OCI-LY7 (cell line): ENCODE data around the gene NDUFS3. TPM values are rescaled to one million over a fixed set of nuclear protein-coding genes. Genes with fewer than 3 reads are reported as not detected.
"Not testable (repeated sequence)": the region's sequence is repeated elsewhere in the genome, so short reads cannot be mapped to it uniquely, and the experiment has no call there.

Experiments
- BruUV-seq: library from RNA; stranded (reverse); fragments of 400-500 nt; replicated peaks from 2 replicates; lab custom pipeline; 2021; lab: Mats Ljungman, UMichigan
- CTCF ChIA-PET: fragments of 300-600 bp; sonication (Branson Sonifier 250); formaldehyde crosslinking; loops from one replicate; lab custom pipeline; 2022; ENCODE audit warnings: antibody characterized with exemption; ENCODE audit not compliant: unreplicated experiment; lab: Charles Lee
- POLR2A ChIA-PET: fragments of 300-600 bp; sonication (Branson Sonifier 250); formaldehyde crosslinking; loops from one replicate; lab custom pipeline; 2022; ENCODE audit warnings: antibody characterized with exemption; lab: Charles Lee
- DNase-seq: peaks from one replicate; pipeline ENCODE4 v3.0.0-alpha.2; 2015; ENCODE audit warnings: low spot score
- H2AFZ ChIP-seq: fragments of 200-600 bp; sonication (generic), shearing (Covaris generic); 2 replicates; pipeline ENCODE4 v1.6.1; 2014; ENCODE audit warnings: mild to moderate bottlenecking, antibody characterized with exemption, low read length, moderate library complexity
- H3K27ac ChIP-seq: fragments of 200-600 bp; sonication (generic); 2 replicates; pipeline ENCODE4 v1.5.1; 2014; ENCODE audit warnings: mixed run types, low read depth, mild to moderate bottlenecking, moderate library complexity, low read length, inconsistent platforms; ENCODE audit not compliant: poor library complexity, severe bottlenecking
- H3K36me3 ChIP-seq: fragments of 200-600 bp; sonication (generic); 2 replicates; pipeline ENCODE4 v1.6.1; 2014; ENCODE audit warnings: mild to moderate bottlenecking, antibody characterized with exemption, low read length, moderate library complexity, mixed read lengths; ENCODE audit not compliant: insufficient read depth
- H3K4me1 ChIP-seq: fragments of 200-600 bp; sonication (generic); 2 replicates; pipeline ENCODE4 v1.5.1; 2014; ENCODE audit warnings: mild to moderate bottlenecking, low read length; ENCODE audit not compliant: insufficient read depth, poor library complexity, severe bottlenecking
- H3K4me2 ChIP-seq: fragments of 200-600 bp; sonication (generic); 2 replicates; pipeline ENCODE4 v1.6.1; 2014; ENCODE audit warnings: mild to moderate bottlenecking, low read length
- H3K4me3 ChIP-seq: fragments of 200-600 bp; sonication (generic); 2 replicates; pipeline ENCODE4 v1.5.1; 2014; ENCODE audit warnings: mild to moderate bottlenecking, low read depth, low read length; ENCODE audit not compliant: poor library complexity, severe bottlenecking
- H3K79me2 ChIP-seq: fragments of 200-600 bp; sonication (generic); 2 replicates; pipeline ENCODE4 v1.6.1; 2016; ENCODE audit warnings: low read depth, mild to moderate bottlenecking, low read length, moderate library complexity, mixed read lengths; ENCODE audit not compliant: insufficient read depth
- H3K9me2 ChIP-seq: fragments of 200-600 bp; sonication (generic); 2 replicates; pipeline ENCODE4 v1.6.1; 2016; ENCODE audit warnings: mild to moderate bottlenecking, low read length, mixed read lengths; ENCODE audit not compliant: insufficient read depth
- H3K9me3 ChIP-seq: fragments of 200-600 bp; sonication (generic); 2 replicates; pipeline ENCODE4 v1.6.1; 2014; ENCODE audit warnings: mild to moderate bottlenecking, mixed run types, low read length, mixed read lengths
- H4K20me1 ChIP-seq: fragments of 200-600 bp; sonication (generic); 2 replicates; pipeline ENCODE4 v1.6.1; 2014; ENCODE audit warnings: mild to moderate bottlenecking, antibody characterized with exemption, low read length, moderate library complexity, mixed read lengths; ENCODE audit not compliant: insufficient read depth
- EZH2phosphoT487 ChIP-seq: fragments of 200-600 bp; sonication (generic); IDR thresholded peaks from 2 replicates; pipeline ENCODE4 v1.6.1; 2018; ENCODE audit warnings: low read depth, borderline replicate concordance, mild to moderate bottlenecking, mixed run types, antibody characterized with exemption, low read length, moderate library complexity, mixed read lengths
- intact Hi-C: fragments of 100-400 bp; cut with micrococcal nuclease; formaldehyde crosslinking; loops from one replicate; pipeline ENCODE4 v1.10.0; 2022; ENCODE audit not compliant: unreplicated experiment
- total RNA-seq, 2 experiments: library from RNA; depleted of rRNA in 1 of 2; stranded (reverse); fragments of >200 nt in 1 of 2; shearing (Covaris generic) in 1 of 2; gene quantifications; 2 replicates each; pipeline ENCODE4 v1.2.3, GENCODE V29; 2014 to 2022
- TF ChIP-seq, protein P1 (sequence below): fragments of 200-600 bp; sonication (generic); conservative IDR thresholded peaks from 2 replicates; pipeline ENCODE4 v1.5.1; 2014; ENCODE audit warnings: mild to moderate bottlenecking, antibody characterized with exemption, low read length, moderate library complexity, mixed read lengths

NDUFS3 gene
- total RNA-seq, 2 experiments from 2014 or later: 73.9 to 135 TPM

DNA sequence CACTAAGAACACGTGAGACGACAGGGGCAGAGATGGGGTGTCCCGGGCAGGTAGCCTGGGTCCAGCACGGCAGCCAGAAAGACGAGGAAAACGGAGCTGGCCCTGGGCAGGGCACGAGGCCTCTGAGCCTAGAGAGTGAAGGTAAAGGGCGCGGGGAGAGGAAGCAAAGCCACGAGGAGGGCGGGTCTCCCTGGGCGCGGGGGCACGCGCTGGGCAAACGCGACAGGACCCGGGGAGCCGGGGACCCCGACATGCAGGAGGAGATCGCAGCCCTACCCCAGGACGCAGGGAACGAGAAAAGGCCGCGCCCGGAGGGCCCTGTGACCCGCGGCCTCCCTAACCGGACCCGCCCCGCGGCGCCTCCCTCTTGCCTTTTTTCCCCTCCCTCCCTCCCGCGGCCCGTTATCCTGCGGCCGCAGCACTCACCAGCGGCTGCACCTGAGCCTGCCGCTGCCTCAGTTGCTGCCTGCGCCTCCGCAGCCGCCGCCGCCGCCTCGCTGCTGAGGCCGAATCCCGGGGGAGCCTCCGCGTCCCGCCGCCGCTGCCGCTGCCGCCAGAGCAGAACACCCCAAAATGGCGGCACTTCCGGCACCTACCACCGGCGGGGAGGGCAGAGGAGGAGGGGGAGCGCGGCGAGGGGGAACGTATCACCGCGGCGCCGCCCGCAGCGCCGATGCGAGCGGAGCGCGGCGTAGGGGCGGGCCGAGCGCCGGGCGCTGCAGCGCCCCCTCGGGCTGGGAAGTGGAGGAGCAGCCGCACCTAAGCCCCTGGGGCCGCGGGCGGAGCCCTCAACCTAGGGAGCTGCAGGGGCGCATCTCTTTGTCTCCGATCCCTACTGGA is 26.1 kb upstream of the NDUFS3 start, which contains the start of gene CELF1:
CELF1 (minus strand) TSS at position 567 of the 840 bp plus-strand sequence. CDS start 53,609 bp downstream, outside the sequence.
- Histone ChIP-seq H3K36me3 (peaks cover 40% of the 10 kb centered on the region), H3K4me3 (peak within 1 kb of the TSS; percentile 89), H2AFZ (peak within 1 kb of the TSS; percentile 90), H3K9me2 (no peaks in the 10 kb centered on the region), H3K4me2 (peak within 1 kb of the TSS; percentile 86), H4K20me1 (peaks cover 22% of the 10 kb centered on the region; the same call in 1 of the 2 replicates), H3K4me1 (peaks cover 29% of the 10 kb centered on the region), H3K79me2 (peaks cover 51% of the 10 kb centered on the region), H3K27ac (peak within 1 kb of the TSS; percentile 65), H3K9me3 (no peaks in the 10 kb centered on the region)
- no TSS peak for BruUV-seq
- intact Hi-C loops: loop anchor here (1.0 to 2.0 kb wide), 2 partner anchors 27 to 300 kb away; partner anchors contain the start of gene NDUFS3
- peak; percentile 96 for DNase-seq
- TF ChIP-seq EZH2phosphoT487: no peak
- TF ChIP-seq, protein P1, sequence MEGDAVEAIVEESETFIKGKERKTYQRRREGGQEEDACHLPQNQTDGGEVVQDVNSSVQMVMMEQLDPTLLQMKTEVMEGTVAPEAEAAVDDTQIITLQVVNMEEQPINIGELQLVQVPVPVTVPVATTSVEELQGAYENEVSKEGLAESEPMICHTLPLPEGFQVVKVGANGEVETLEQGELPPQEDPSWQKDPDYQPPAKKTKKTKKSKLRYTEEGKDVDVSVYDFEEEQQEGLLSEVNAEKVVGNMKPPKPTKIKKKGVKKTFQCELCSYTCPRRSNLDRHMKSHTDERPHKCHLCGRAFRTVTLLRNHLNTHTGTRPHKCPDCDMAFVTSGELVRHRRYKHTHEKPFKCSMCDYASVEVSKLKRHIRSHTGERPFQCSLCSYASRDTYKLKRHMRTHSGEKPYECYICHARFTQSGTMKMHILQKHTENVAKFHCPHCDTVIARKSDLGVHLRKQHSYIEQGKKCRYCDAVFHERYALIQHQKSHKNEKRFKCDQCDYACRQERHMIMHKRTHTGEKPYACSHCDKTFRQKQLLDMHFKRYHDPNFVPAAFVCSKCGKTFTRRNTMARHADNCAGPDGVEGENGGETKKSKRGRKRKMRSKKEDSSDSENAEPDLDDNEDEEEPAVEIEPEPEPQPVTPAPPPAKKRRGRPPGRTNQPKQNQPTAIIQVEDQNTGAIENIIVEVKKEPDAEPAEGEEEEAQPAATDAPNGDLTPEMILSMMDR: peak; percentile 88
- CTCF ChIA-PET: interaction anchor here (0.5 to 0.6 kb wide), 3 partner anchors 18 to 67 kb away, joined by 3 to 4 read pairs (median 3); no protein-coding TSS in a partner anchor
- POLR2A ChIA-PET: interaction anchor here (0.5 to 2.5 kb wide), 10 partner anchors 12 to 302 kb away, joined by 3 to 13 read pairs (median 4); no protein-coding TSS in a partner anchor

DNA sequence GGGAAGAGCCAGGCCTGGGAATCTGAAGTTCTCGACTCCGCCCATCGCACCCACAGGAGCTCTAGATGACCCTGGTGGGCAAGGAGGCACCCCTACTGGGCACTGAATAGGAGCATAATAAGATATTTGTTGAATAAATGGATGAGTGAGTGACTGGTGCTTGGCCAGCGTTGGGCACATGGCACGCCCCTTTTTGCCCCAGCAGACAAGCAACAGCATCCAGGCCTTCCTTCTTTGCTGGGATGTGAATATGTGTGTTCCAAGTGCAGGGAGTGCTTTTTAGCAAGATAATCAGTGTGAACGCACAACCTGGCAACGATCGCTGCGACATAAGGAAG is 25.5 kb upstream of the NDUFS3 start:
- H3K4me1 ChIP-seq: peaks cover 29% of the 10 kb centered on the region
- BruUV-seq: no TSS peak
- TF ChIP-seq EZH2phosphoT487: no peak
- TF ChIP-seq, protein P1: peak; percentile 43; the same call in 1 of the 2 replicates
- ChIA-PET CTCF (interaction anchor here (0.6 kb wide), 2 partner anchors 18 to 24 kb away, joined by 3 to 4 read pairs; no protein-coding TSS in a partner anchor), POLR2A (interaction anchor here (0.5 to 2.5 kb wide), 5 partner anchors 13 to 301 kb away, joined by 3 to 13 read pairs (median 5); no protein-coding TSS in a partner anchor)
- no peak for DNase-seq
- H3K79me2 ChIP-seq: peaks cover 45% of the 10 kb centered on the region
- peaks cover 34% of the 10 kb centered on the region for H3K36me3 ChIP-seq
- H3K4me2 ChIP-seq: peak overlapping the region; percentile 86
- H4K20me1 ChIP-seq: peaks cover 17% of the 10 kb centered on the region; the same call in 1 of the 2 replicates
- no peak overlapping the region for H3K27ac ChIP-seq
- H3K4me3 ChIP-seq: peak overlapping the region; percentile 89
- peak overlapping the region; percentile 90 for H2AFZ ChIP-seq
- intact Hi-C loops: loop anchor here (1.0 to 2.0 kb wide), 2 partner anchors 26 to 299 kb away; partner anchors contain the start of gene NDUFS3
- H3K9me2 ChIP-seq: no peaks in the 10 kb centered on the region
- H3K9me3 ChIP-seq: no peaks in the 10 kb centered on the region

DNA sequence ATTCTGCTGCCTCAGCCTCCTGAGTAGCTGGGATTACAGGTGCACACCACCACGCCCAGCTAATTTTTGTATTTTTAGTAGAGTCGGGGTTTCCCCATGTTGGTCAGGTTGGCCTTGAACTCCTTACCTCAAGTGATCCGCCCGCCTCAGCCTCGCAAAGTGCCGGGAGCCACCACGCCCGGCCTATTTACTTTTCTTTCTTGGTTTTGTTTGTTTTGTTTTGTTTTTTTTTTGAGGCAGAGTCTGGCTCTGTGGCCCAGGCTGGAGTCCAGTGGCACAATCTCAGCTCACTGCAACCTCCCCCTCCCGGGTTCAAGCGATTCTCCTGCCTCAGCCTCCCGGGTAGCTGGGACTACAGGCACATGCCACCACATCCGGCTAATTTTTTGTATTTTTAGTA is 21.9 kb upstream of the NDUFS3 start:
- POLR2A ChIA-PET: interaction anchor here (0.7 to 1.2 kb wide), 2 partner anchors 8 to 22 kb away, joined by 3 to 4 read pairs; partner anchors contain the start of genes KBTBD4 and NDUFS3
- CTCF ChIA-PET, intact Hi-C loops: not testable (repeated sequence)

More for the DNA sequence above, 21.9 kb upstream of the NDUFS3 start:
- not testable (repeated sequence) for DNase-seq, H3K79me2 ChIP-seq, H3K4me1 ChIP-seq, H3K4me3 ChIP-seq, H3K9me2 ChIP-seq, H4K20me1 ChIP-seq, H3K4me2 ChIP-seq, BruUV-seq, H3K36me3 ChIP-seq, H3K27ac ChIP-seq, H3K9me3 ChIP-seq, H2AFZ ChIP-seq
